GM23338 (cell line): Measurements from ENCODE around the gene CD300LB. TPM values are rescaled to one million over a fixed set of nuclear protein-coding genes. Genes with fewer than 3 reads are reported as not detected.

Experiments used
- ATAC-seq: fragments of 200-7000 bp; cut with Tn5 transposase; 3 replicates; pipeline ENCODE4 v1.9.1; 2020
- DNase-seq: peaks from one replicate; pipeline ENCODE4 v3.0.0-alpha.2; 2015; ENCODE audit warnings: low spot score
- H2AFZ ChIP-seq: fragments of 200-600 bp; sonication (generic); 2 replicates; pipeline ENCODE4 v1.8.0; 2016; ENCODE audit warnings: antibody characterized with exemption, mild to moderate bottlenecking, moderate library complexity
- H3F3A ChIP-seq: fragments of 200-600 bp; sonication (generic); replicated peaks from 2 replicates; pipeline ENCODE4 v1.8.0; 2017; ENCODE audit warnings: antibody characterized with exemption, mixed run types, low read depth
- H3K27ac ChIP-seq: fragments of 200-600 bp; sonication (generic); 2 replicates; pipeline ENCODE4 v1.6.1; 2016; ENCODE audit warnings: low read depth
- H3K27me3 ChIP-seq: fragments of 200-600 bp; sonication (generic); 2 replicates; pipeline ENCODE4 v1.8.0; 2016; ENCODE audit warnings: mild to moderate bottlenecking, mixed run types, moderate library complexity; ENCODE audit not compliant: insufficient read depth
- H3K36me3 ChIP-seq: fragments of 200-600 bp; sonication (generic); 2 replicates; pipeline ENCODE4 v1.8.0; 2016; ENCODE audit warnings: mild to moderate bottlenecking; ENCODE audit not compliant: insufficient read depth
- H3K4me1 ChIP-seq: fragments of 200-600 bp; sonication (generic); 2 replicates; pipeline ENCODE4 v1.8.0; 2016; ENCODE audit warnings: mild to moderate bottlenecking, moderate library complexity; ENCODE audit not compliant: insufficient read depth
- H3K4me2 ChIP-seq: fragments of 200-600 bp; sonication (generic); 2 replicates; pipeline ENCODE4 v1.7.1; 2017; ENCODE audit warnings: mixed run types
- H3K4me3 ChIP-seq: fragments of 200-600 bp; sonication (generic); 2 replicates; pipeline ENCODE4 v1.6.1; 2016; ENCODE audit warnings: mixed run types
- H3K79me2 ChIP-seq: fragments of 200-600 bp; sonication (generic); replicated peaks from 2 replicates; pipeline ENCODE4 v1.8.0; 2017; ENCODE audit warnings: mild to moderate bottlenecking; ENCODE audit not compliant: insufficient read depth
- H3K9me2 ChIP-seq: fragments of 200-600 bp; sonication (generic); 2 replicates; pipeline ENCODE4 v1.8.0; 2017; ENCODE audit not compliant: insufficient read depth
- H4K20me1 ChIP-seq: fragments of 200-600 bp; sonication (generic); replicated peaks from 2 replicates; pipeline ENCODE4 v1.8.0; 2017; ENCODE audit warnings: mild to moderate bottlenecking; ENCODE audit not compliant: insufficient read depth
- H3K27ac Mint-ChIP-seq: 2 replicates; pipeline ENCODE4 v1.8.0; 2020; ENCODE audit warnings: inconsistent platforms, mild to moderate bottlenecking, moderate library complexity, mixed read lengths
- H3K27me3 Mint-ChIP-seq: 3 replicates; pipeline ENCODE4 v1.8.0; 2022; ENCODE audit warnings: low read depth, mild to moderate bottlenecking, moderate library complexity, mixed read lengths, inconsistent platforms; ENCODE audit not compliant: insufficient read depth, poor library complexity
- H3K36me3 Mint-ChIP-seq: 3 replicates; pipeline ENCODE4 v1.8.0; 2021; ENCODE audit warnings: low read depth, mild to moderate bottlenecking, inconsistent platforms, moderate library complexity, mixed read lengths
- H3K4me1 Mint-ChIP-seq: 3 replicates; pipeline ENCODE4 v1.8.0; 2020; ENCODE audit warnings: mild to moderate bottlenecking, inconsistent platforms, mixed read lengths
- H3K4me3 Mint-ChIP-seq: 3 replicates; pipeline ENCODE4 v1.8.0; 2021; ENCODE audit warnings: moderate library complexity, mild to moderate bottlenecking, inconsistent platforms, mixed read lengths
- H3K9me3 Mint-ChIP-seq: 3 replicates; pipeline ENCODE4 v1.8.0; 2020; ENCODE audit warnings: moderate library complexity, mild to moderate bottlenecking, inconsistent platforms, mixed read lengths
- CTCF ChIP-seq, 2 experiments: fragments of 200-600 bp in 1 of 2; sonication (generic) in 1 of 2; conservative IDR thresholded peaks; 2 replicates each; pipeline versions ENCODE4 v1.5.1 to v1.6.1; 2016 to 2017; ENCODE audit warnings: antibody characterized with exemption in 2 of 2, low read depth in 2 of 2, mild to moderate bottlenecking in 2 of 2, moderate library complexity in 1 of 2
- ETS1 ChIP-seq: IDR thresholded peaks from 2 replicates; pipeline ENCODE4 v1.6.1; 2016; ENCODE audit warnings: antibody characterized with exemption
- EZH2phosphoT487 ChIP-seq: fragments of 200-600 bp; sonication (generic); IDR thresholded peaks from one replicate; pipeline ENCODE4 v1.8.1; 2018; ENCODE audit warnings: antibody characterized with exemption; ENCODE audit not compliant: unreplicated experiment
- JUNB ChIP-seq: IDR thresholded peaks from one replicate; pipeline ENCODE4 v1.6.1; 2016; ENCODE audit warnings: antibody characterized with exemption; ENCODE audit not compliant: unreplicated experiment
- POLR2AphosphoS5 ChIP-seq: IDR thresholded peaks from 2 replicates; pipeline ENCODE4 v1.6.1; 2016; ENCODE audit warnings: antibody characterized with exemption, low read depth
- STAT1 ChIP-seq: IDR thresholded peaks from one replicate; pipeline ENCODE4 v1.6.1; 2016; ENCODE audit warnings: antibody characterized with exemption; ENCODE audit not compliant: unreplicated experiment
- ZNF331 ChIP-seq: fragments of 250-450 bp; sonication (Bioruptor Pico); IDR thresholded peaks from 2 replicates; pipeline ENCODE4 v1.5.0; 2020; ENCODE audit warnings: low read depth, mild to moderate bottlenecking, moderate library complexity
- ZNF462 ChIP-seq: fragments of 250-450 bp; sonication (Bioruptor Pico); IDR thresholded peaks from 2 replicates; pipeline ENCODE4 v1.5.0; 2020; ENCODE audit warnings: mild to moderate bottlenecking, moderate library complexity
- polyA plus RNA-seq: library from polyadenylated mRNA; unstranded; fragments of >200 nt; fragmentation: Nextera tagmentation; extraction: Ambion mirVana; gene quantifications from 2 replicates; pipeline ENCODE4 v1.2.1, GENCODE V29; 2016
- total RNA-seq: library from RNA; depleted of rRNA; stranded (reverse); fragments of >200 nt; shearing (Covaris generic); gene quantifications from 2 replicates; pipeline ENCODE4 v1.2.3, GENCODE V29; 2014

The CD300LB gene
- total and polyA plus RNA-seq, 2 experiments from 2014 or later = not detected

- peaks cover 13% of the 10 kb centered on the region for H3K27me3 Mint-ChIP-seq
- no peak for DNase-seq
- Histone ChIP-seq H2AFZ (no peak overlapping the region), H3K27me3 (no peaks in the 10 kb centered on the region), H3K36me3 (no peaks in the 10 kb centered on the region), H3K27ac (no peak overlapping the region), H3K4me1 (no peaks in the 10 kb centered on the region), H3K4me3 (no peak overlapping the region), H3K4me2 (no peak overlapping the region), H3F3A (no peaks in the 10 kb centered on the region), H4K20me1 (no peaks in the 10 kb centered on the region), H3K79me2 (no peaks in the 10 kb centered on the region), H3K9me2 (no peaks in the 10 kb centered on the region)
- H3K9me3 Mint-ChIP-seq = no peaks in the 10 kb centered on the region
- H3K27ac Mint-ChIP-seq = no peak overlapping the region
- no peaks in the 10 kb centered on the region for H3K36me3 Mint-ChIP-seq
- no peak for ATAC-seq
- TF ChIP-seq STAT1 (no peak), JUNB (no peak), ETS1 (no peak), ZNF462 (no peak), EZH2phosphoT487 (no peak), ZNF331 (CRISPR knock-in tag) (no peak)
- H3K4me3 Mint-ChIP-seq = no peak overlapping the region
- H3K4me1 Mint-ChIP-seq = peaks cover 5% of the 10 kb centered on the region; the same call in 1 of the 3 replicates
These were observed 15.3 kb upstream of the CD300LB start for GRCh38 chr17:74546586-74546985.

- Histone ChIP-seq H3K36me3 (no peaks in the 10 kb centered on the region), H3K9me2 (no peaks in the 10 kb centered on the region), H3K27me3 (no peaks in the 10 kb centered on the region), H3K4me2 (no peak within 1 kb of the TSS), H3K79me2 (no peaks in the 10 kb centered on the region), H2AFZ (no peak within 1 kb of the TSS), H3F3A (no peaks in the 10 kb centered on the region), H3K4me3 (no peak within 1 kb of the TSS), H4K20me1 (no peaks in the 10 kb centered on the region), H3K4me1 (no peaks in the 10 kb centered on the region), H3K27ac (no peak within 1 kb of the TSS)
- Mint-ChIP-seq H3K4me3 (no peak within 1 kb of the TSS), H3K27me3 (peaks cover 10% of the 10 kb centered on the region), H3K4me1 (peaks cover 5% of the 10 kb centered on the region; the same call in 1 of the 3 replicates), H3K27ac (no peak within 1 kb of the TSS), H3K9me3 (no peaks in the 10 kb centered on the region; the same call in 2 of the 3 replicates), H3K36me3 (no peaks in the 10 kb centered on the region)
- ATAC-seq = no peak
- DNase-seq = no peak
- TF ChIP-seq POLR2AphosphoS5 = no peak
- no peak for TF ChIP-seq CTCF (conservative IDR thresholded peaks at IDR 0.05; ENCODE audit: low read depth in 2 of 2)
- TF ChIP-seq STAT1 = no peak
- no peak for TF ChIP-seq ETS1
- TF ChIP-seq JUNB = no peak
- no peak for TF ChIP-seq EZH2phosphoT487
These were observed 14.6 kb upstream of the CD300LB start, which contains the start of gene CD300C for GRCh38 chr17:74545843-74546230. TSS of gene CD300C (minus strand) at chr17:74546115. CDS start at chr17:74545782, 333 bp downstream.
